Activated naive CD8-positive, alpha-beta T cell treated with anti-CD3 and anti-CD28 coated beads, Interleukin-2, amount 50 U/mL, for 24 hours (primary cell): ENCODE results near the gene BCORL1.
A peak's percentile ranks its signal among the peaks of the same experiment; 100 is the strongest.

ENCODE experiments used
- ATAC-seq: fragments of 150-1000 bp; cut with Tn5 transposase; one replicate; pipeline ENCODE4 v1.10.0; 2021
- DNase-seq: peaks from one replicate; pipeline ENCODE4 v3.0.0; 2021
- H3K27ac Mint-ChIP-seq: one replicate; pipeline ENCODE4 v1.8.0; 2021; ENCODE audit warnings: mild to moderate bottlenecking, mixed read lengths
- H3K27me3 Mint-ChIP-seq: one replicate; pipeline ENCODE4 v1.8.0; 2021; ENCODE audit warnings: mixed read lengths
- H3K36me3 Mint-ChIP-seq: one replicate; pipeline ENCODE4 v1.8.0; 2021; ENCODE audit warnings: low read depth, mixed read lengths
- H3K4me1 Mint-ChIP-seq: one replicate; pipeline ENCODE4 v1.8.0; 2021; ENCODE audit warnings: mixed read lengths
- H3K4me3 Mint-ChIP-seq: one replicate; pipeline ENCODE4 v1.8.0; 2021; ENCODE audit warnings: mild to moderate bottlenecking, moderate library complexity, mixed read lengths
- H3K9me3 Mint-ChIP-seq: one replicate; pipeline ENCODE4 v1.8.0; 2021; ENCODE audit warnings: mixed read lengths

The BCORL1 gene

DNA sequence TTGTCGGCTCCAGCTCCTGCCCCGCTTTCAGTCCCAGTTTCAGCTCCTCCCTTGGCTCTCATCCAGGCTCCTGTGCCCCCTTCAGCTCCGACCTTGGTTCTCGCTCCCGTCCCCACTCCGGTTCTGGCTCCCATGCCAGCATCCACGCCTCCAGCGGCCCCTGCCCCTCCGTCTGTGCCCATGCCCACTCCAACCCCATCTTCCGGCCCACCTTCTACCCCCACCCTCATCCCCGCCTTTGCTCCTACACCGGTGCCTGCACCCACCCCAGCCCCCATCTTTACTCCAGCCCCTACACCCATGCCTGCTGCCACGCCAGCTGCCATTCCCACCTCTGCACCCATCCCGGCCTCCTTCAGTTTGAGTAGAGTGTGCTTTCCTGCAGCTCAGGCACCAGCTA, 31.2 kb downstream of the BCORL1 start:
- Mint-ChIP-seq H3K4me3 (no peak overlapping the region), H3K36me3 (peaks cover 1% of the 10 kb centered on the region)
- no peak for ATAC-seq

DNA sequence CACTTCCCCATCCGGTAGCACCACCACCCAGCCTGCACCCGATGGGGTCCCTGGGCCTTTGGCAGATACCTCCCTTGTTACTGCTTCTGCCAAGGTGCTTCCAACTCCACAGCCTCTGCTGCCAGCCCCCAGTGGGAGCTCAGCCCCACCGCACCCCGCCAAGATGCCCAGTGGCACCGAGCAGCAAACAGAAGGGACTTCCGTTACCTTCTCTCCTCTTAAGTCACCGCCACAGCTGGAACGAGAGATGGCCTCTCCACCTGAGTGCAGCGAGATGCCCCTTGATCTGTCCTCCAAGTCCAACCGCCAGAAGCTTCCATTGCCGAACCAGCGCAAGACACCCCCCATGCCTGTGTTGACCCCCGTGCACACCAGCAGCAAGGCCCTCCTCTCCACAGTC, 31.9 kb downstream of the BCORL1 start:
- DNase-seq: no peak
- H3K27ac Mint-ChIP-seq: no peak overlapping the region
- no peaks in the 10 kb centered on the region for H3K4me1 Mint-ChIP-seq
- peaks cover 1% of the 10 kb centered on the region for H3K36me3 Mint-ChIP-seq
- H3K27me3 Mint-ChIP-seq: no peaks in the 10 kb centered on the region
- no peak overlapping the region for H3K4me3 Mint-ChIP-seq
- ATAC-seq: no peak
- H3K9me3 Mint-ChIP-seq: no peaks in the 10 kb centered on the region

More for the DNA sequence above, 31.2 kb downstream of the BCORL1 start:
- Mint-ChIP-seq H3K27ac (no peak overlapping the region), H3K4me1 (no peaks in the 10 kb centered on the region), H3K9me3 (no peaks in the 10 kb centered on the region), H3K27me3 (no peaks in the 10 kb centered on the region)
- no peak for DNase-seq

DNA sequence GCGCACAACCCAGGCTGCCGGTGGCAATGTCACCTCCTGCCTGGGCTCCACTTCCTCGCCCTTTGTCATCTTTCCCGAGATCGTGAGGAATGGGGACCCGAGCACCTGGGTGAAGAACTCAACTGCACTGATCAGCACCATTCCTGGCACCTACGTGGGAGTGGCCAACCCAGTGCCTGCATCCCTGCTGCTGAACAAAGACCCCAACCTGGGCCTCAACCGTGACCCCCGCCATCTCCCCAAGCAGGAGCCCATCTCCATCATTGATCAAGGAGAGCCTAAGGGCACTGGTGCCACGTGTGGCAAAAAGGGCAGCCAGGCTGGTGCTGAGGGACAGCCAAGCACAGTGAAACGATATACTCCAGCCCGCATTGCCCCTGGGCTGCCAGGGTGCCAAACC, 32.3 kb downstream of the BCORL1 start:
- Mint-ChIP-seq H3K27me3 (no peaks in the 10 kb centered on the region), H3K27ac (no peak overlapping the region), H3K9me3 (no peaks in the 10 kb centered on the region), H3K4me3 (no peak overlapping the region), H3K36me3 (peaks cover 1% of the 10 kb centered on the region), H3K4me1 (no peaks in the 10 kb centered on the region)
- ATAC-seq (no peak), DNase-seq (no peak)

DNA sequence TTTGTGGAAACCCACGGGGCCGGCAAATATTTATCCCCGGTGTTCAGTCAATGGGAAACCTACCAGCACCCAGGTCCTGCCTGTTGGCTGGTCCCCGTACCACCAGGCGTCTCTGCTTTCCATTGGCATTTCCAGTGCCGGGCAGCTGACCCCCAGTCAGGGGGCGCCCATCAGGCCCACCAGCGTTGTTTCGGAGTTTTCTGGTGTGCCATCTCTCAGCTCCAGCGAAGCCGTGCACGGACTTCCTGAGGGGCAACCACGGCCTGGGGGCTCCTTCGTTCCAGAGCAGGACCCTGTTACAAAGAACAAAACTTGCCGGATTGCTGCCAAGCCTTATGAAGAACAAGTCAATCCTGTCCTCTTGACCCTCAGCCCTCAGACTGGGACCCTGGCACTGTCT, 32.7 kb downstream of the BCORL1 start:
- DNase-seq: no peak
- no peaks in the 10 kb centered on the region for H3K4me1 Mint-ChIP-seq
- H3K27me3 Mint-ChIP-seq: no peaks in the 10 kb centered on the region
- ATAC-seq: no peak
- peaks cover 1% of the 10 kb centered on the region for H3K36me3 Mint-ChIP-seq
- no peaks in the 10 kb centered on the region for H3K9me3 Mint-ChIP-seq
- no peak overlapping the region for H3K27ac Mint-ChIP-seq
- H3K4me3 Mint-ChIP-seq: no peak overlapping the region

DNA sequence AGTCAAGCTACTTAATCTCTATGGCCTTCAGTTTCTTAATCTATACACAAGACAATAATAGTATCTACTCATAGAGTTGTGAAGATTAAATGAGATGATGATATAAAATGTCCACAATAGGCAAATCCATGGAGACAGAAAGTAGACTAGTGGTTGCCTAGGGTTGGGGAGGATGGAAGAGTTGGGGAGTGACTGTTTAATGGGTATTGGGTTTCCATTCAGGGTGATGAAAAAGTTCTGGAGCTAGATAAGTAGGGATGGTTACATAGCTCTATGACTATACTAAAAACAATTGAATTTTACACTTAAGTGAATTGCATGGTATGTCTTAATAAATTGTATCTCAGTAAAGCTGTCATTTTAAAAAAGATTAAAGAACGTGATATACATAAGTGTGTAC, 35.7 kb downstream of the BCORL1 start:
- Mint-ChIP-seq H3K36me3 (peaks cover 4% of the 10 kb centered on the region), H3K4me3 (no peak overlapping the region), H3K27me3 (no peaks in the 10 kb centered on the region), H3K27ac (no peak overlapping the region), H3K9me3 (no peaks in the 10 kb centered on the region), H3K4me1 (no peaks in the 10 kb centered on the region)
- ATAC-seq (no peak), DNase-seq (no peak)

DNA sequence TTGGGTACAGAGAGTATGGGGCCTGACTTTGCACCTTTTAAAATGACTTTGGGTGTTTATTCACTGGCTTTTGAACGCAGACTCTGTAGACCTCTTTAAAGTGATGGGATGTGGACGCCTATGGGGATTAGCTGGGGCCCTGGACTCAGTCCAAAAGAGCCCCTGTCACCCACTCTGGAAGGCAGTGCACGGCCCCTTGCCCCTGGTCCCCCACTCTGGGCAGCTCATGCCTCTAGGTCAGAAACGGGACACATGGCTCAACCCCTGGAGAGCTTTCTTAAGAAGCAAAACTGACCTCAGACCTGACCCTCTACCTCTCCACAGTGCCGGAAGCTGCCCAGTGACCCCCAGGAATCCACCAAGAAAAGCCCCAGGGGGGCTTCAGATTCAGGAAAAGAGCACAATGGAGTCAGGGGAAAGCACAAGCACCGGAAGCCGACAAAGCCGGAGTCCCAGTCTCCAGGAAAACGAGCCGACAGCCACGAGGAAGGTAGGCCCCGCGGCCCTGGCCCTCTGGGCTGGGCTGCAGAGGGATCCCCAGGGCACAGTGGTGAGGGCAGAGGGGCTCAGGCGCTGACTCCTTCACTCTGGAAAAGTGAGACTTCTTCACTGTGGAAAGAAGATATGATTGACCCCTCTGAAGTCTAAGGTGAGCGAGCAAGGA, 38.4 kb downstream of the BCORL1 start:
- ATAC-seq (no peak), DNase-seq (no peak)
- Mint-ChIP-seq H3K4me1 (peaks cover 10% of the 10 kb centered on the region), H3K36me3 (peaks cover 5% of the 10 kb centered on the region), H3K9me3 (no peaks in the 10 kb centered on the region), H3K27ac (no peak overlapping the region), H3K27me3 (no peaks in the 10 kb centered on the region), H3K4me3 (no peak overlapping the region)

DNA sequence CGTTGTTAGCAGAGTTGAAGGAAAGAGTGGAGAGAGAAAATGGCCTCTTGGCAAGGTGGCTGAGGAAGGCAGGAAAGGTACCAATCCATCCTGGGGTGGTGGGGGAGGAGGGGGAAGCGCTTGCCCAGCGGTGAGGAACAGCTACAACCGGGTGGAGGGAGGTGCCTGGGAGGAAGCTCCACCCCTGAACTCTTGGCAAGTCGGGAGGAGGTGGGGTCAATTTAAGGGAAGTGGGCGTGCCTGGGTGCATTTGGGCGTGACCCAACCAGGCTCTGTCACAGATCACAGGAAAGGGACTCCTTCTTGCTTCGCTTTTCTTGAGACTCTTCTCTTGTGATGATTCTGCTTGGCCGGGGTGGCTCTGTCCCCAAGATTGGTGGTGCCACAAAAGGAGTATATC, 41.7 kb downstream of the BCORL1 start:
- Mint-ChIP-seq H3K4me1 (peaks cover 10% of the 10 kb centered on the region), H3K27me3 (no peaks in the 10 kb centered on the region), H3K36me3 (peaks cover 7% of the 10 kb centered on the region), H3K27ac (no peak overlapping the region), H3K4me3 (peak overlapping the region; percentile 32), H3K9me3 (no peaks in the 10 kb centered on the region)
- DNase-seq (peak; percentile 67), ATAC-seq (peak; percentile 96)

DNA sequence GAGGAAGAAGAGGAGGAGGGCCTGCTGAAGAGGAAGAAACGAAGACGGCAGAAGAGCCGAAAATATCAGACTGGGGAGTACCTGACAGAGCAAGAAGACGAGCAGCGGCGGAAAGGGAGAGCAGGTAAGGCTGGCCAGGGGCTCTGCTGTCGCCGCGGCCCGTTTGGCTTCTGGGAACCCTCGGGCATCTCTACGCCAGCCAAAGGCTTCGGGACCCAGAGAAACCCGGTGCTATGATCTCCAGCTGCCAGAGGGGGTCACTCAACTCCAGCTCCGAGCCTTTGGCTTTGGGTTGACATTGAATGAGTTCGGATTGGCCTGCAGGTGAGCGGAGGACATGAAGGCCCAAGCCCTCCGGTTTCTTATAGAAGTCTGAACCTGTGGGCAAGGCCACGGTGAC, 42.8 kb downstream of the BCORL1 start:
- ATAC-seq: no peak
- Mint-ChIP-seq H3K9me3 (no peaks in the 10 kb centered on the region), H3K36me3 (peaks cover 7% of the 10 kb centered on the region)

DNA sequence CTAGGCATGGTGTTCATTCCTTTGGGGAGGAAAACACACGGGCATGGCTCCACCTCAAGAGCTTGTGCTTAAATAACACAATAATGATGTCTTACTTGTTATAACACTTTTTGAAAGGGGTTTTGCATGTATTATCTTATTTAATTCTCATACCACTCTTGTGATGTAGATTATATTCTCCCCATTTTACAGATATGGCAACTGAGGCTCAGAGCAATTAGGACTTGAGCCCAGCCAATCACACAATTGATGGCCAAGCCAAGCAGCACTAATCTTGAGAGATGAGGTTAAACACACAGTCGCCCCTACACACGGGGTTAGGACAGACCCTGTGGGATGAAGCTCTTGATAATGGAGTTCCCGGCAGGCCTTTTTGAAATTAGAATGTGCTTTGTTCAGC, 45.1 kb downstream of the BCORL1 start:
- ATAC-seq (no peak), DNase-seq (no peak)
- H3K4me3 Mint-ChIP-seq: no peak overlapping the region
- H3K27me3 Mint-ChIP-seq: no peaks in the 10 kb centered on the region
- H3K9me3 Mint-ChIP-seq: no peaks in the 10 kb centered on the region
- H3K4me1 Mint-ChIP-seq: peaks cover 10% of the 10 kb centered on the region
- peaks cover 5% of the 10 kb centered on the region for H3K36me3 Mint-ChIP-seq
- no peak overlapping the region for H3K27ac Mint-ChIP-seq

More for the DNA sequence above, 42.8 kb downstream of the BCORL1 start:
- H3K27ac Mint-ChIP-seq: no peak overlapping the region
- no peak overlapping the region for H3K4me3 Mint-ChIP-seq
- H3K27me3 Mint-ChIP-seq: no peaks in the 10 kb centered on the region
- no peak for DNase-seq
- H3K4me1 Mint-ChIP-seq: peaks cover 10% of the 10 kb centered on the region

DNA sequence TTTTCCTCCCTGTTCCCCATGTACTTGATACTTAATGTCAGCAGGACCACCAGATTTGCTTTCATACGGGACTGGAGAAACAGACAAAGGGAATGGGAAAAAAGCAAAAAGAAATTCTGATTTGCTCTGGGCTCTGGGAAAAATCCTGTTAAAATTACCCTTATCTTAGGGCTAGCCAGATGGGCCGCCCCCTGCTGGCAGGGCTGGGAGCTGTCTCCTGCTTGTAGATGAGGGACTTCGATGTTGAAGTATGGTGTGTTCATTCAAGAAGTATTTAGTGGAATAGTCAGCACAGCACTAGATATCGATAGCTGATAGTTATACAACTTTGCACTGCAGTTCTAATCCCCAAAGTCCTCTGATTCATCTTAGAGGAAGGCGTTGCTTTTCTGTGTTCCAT, 45.8 kb downstream of the BCORL1 start:
- Mint-ChIP-seq H3K4me3 (no peak overlapping the region), H3K9me3 (no peaks in the 10 kb centered on the region), H3K27ac (no peak overlapping the region), H3K36me3 (peaks cover 4% of the 10 kb centered on the region), H3K27me3 (no peaks in the 10 kb centered on the region), H3K4me1 (peaks cover 10% of the 10 kb centered on the region)
- DNase-seq (peak; percentile 47), ATAC-seq (no peak)

DNA sequence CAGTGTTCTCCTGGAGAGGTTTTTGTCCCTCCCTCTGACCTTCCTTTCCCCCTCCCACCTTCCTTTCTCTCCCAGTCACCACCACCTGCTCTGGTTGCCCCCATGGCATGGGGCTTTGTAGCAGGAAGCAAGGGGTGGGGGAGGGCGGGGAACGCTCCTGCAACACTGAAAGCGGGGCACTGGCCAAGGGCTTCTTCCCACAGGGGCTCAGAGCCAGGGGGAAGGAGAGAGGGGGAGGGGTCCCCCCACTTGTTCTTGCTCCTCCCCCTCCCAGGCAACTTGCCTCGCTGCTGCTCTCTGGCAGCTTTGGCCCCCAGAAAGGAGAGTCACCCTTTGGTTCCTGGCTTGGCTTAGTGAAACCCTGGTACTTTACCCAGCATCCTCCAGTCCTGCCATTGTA, 48.4 kb downstream of the BCORL1 start:
- H3K27ac Mint-ChIP-seq: no peak overlapping the region
- no peak for ATAC-seq
- no peaks in the 10 kb centered on the region for H3K4me1 Mint-ChIP-seq
- peaks cover 2% of the 10 kb centered on the region for H3K36me3 Mint-ChIP-seq
- DNase-seq: no peak
- no peaks in the 10 kb centered on the region for H3K27me3 Mint-ChIP-seq
- no peak overlapping the region for H3K4me3 Mint-ChIP-seq
- no peaks in the 10 kb centered on the region for H3K9me3 Mint-ChIP-seq

DNA sequence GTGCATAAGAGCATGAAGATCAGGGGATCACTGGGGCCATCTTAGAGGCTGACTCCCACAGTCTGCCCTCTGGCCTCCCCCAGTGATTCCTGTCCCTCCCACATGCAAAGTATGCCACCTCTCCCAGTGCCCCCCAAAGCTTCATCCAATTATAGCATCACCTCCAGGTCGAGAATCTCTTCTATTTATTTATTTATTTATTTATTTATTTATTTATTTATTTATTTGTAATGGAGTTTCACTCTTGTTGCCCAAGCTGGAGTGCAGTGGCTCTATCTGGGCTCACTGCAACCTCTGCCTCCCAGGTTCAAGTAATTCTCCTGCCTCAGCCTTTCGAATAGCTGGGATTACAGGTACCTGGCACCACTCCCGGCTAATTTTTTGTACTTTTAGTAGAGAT, 50.1 kb downstream of the BCORL1 start:
- H3K4me3 Mint-ChIP-seq: no peak overlapping the region
- no peak for ATAC-seq
- no peaks in the 10 kb centered on the region for H3K27me3 Mint-ChIP-seq
- H3K4me1 Mint-ChIP-seq: no peaks in the 10 kb centered on the region
- H3K27ac Mint-ChIP-seq: no peak overlapping the region
- H3K9me3 Mint-ChIP-seq: no peaks in the 10 kb centered on the region
- H3K36me3 Mint-ChIP-seq: peaks cover 2% of the 10 kb centered on the region
- no peak for DNase-seq

DNA sequence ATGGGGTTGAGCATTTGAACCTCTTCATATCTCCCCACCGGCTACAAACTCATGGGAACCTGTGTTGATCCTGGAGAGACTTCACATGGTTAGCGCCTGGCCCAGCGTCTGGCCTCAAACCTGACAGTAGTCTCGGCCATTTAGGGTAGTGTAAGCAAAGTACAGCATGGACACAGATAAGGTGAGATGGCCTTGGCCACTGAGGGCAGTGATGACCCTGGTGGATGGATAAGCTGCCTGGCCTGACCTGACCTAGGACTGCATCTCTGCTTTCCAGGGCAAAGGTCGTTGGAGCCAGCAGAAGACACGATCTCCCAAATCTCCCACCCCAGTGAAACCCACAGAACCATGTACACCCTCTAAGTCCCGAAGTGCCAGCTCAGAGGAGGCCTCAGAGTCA, 51.7 kb downstream of the BCORL1 start:
- no peaks in the 10 kb centered on the region for H3K27me3 Mint-ChIP-seq
- H3K9me3 Mint-ChIP-seq: no peaks in the 10 kb centered on the region
- no peaks in the 10 kb centered on the region for H3K4me1 Mint-ChIP-seq
- no peak for ATAC-seq
- no peak for DNase-seq
- H3K36me3 Mint-ChIP-seq: no peaks in the 10 kb centered on the region
- H3K27ac Mint-ChIP-seq: no peak overlapping the region
- H3K4me3 Mint-ChIP-seq: no peak overlapping the region

DNA sequence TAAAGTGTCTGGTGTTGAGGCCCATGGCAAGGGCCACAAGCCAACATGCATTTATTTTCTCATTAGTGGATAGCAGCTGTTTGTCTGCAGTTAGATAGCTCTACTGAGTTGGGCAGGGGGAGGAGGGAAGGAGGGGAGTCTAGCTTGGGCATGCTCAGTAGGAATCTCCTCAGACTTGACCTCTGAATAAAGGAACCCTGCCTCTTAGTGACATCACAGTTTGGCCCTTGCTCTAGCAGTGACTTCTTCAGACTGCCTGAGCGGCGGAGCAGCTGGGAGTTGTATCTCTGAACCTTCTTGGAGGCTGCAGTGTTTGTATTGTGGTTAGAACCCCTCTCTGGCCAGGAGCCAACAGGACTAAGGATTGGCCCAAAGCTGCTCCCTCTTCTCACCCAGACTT, 57.4 kb downstream of the BCORL1 start:
- Mint-ChIP-seq H3K27ac (no peak overlapping the region), H3K36me3 (no peaks in the 10 kb centered on the region), H3K27me3 (no peaks in the 10 kb centered on the region), H3K4me3 (no peak overlapping the region), H3K4me1 (no peaks in the 10 kb centered on the region), H3K9me3 (no peaks in the 10 kb centered on the region)
- DNase-seq (no peak), ATAC-seq (no peak)

DNA sequence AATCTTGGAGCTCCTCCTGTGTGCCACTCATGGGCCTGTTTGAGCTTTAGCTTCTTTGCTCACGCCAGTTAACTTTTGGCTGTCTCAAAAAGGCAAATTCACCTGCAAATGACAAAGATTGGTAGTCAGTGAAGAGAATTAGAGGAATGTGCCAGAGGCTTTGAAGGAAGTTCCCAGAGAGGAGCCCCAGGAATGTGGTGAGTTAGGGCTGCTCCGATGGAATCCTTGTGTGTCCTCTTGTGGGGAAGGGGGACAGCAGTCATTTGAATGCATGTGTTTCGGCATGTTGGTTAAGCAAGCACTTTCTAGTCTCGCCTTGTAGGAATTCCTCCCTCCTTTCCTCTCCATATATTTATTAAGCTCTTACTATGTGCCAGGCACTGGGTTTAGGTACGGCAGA, 65.0 kb downstream of the BCORL1 start:
- no peaks in the 10 kb centered on the region for H3K27me3 Mint-ChIP-seq
- ATAC-seq: no peak
- H3K4me1 Mint-ChIP-seq: no peaks in the 10 kb centered on the region
- H3K4me3 Mint-ChIP-seq: no peak overlapping the region
- no peaks in the 10 kb centered on the region for H3K9me3 Mint-ChIP-seq
- no peak overlapping the region for H3K27ac Mint-ChIP-seq
- peaks cover 12% of the 10 kb centered on the region for H3K36me3 Mint-ChIP-seq
- no peak for DNase-seq

DNA sequence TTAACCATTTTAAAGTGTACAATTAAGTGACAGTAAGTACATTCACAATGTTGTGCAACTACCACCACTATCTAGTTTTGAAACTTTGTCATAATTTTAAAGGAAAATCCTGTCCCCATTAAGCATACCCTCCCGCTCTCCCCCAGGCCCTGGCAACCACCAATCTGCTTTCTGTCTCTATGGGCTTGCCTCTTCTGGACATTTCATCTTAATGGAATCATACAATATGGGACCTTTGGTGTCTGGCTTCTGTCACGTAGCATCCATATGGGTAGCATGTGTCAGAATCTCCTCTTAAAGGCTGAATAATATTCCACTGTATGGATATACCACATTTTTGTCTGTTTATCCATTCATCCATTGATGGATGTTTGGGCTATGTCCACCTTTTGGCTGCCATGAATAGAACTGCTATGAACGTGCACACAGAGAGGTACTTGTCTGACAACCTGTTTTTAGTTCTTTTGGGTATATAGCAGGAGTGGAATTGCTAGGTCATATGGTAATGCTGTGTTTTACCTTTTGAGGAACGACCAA, 66.3 kb downstream of the BCORL1 start:
- DNase-seq: no peak
- no peak for ATAC-seq
- Mint-ChIP-seq H3K36me3 (peaks cover 14% of the 10 kb centered on the region), H3K27me3 (no peaks in the 10 kb centered on the region), H3K27ac (no peak overlapping the region), H3K9me3 (no peaks in the 10 kb centered on the region), H3K4me1 (no peaks in the 10 kb centered on the region), H3K4me3 (no peak overlapping the region)
